Brain microvascular endothelial cell (primary cell): ENCODE data around the gene TIAM2.
"Not testable (repeated sequence)": the region's sequence is repeated elsewhere in the genome, so short reads cannot be mapped to it uniquely, and the experiment has no call there.

ENCODE experiments used
- DNase-seq: peaks from one replicate; pipeline ENCODE4 v3.0.0-alpha.2; 2020
- H3K27ac ChIP-seq: fragments of 250-450 bp; sonication (Bioruptor Pico); 2 replicates; pipeline ENCODE4 v1.5.1; 2020; ENCODE audit warnings: mild to moderate bottlenecking, moderate library complexity
- H3K27me3 ChIP-seq: fragments of 250-450 bp; sonication (Bioruptor Pico); replicated peaks from 2 replicates; pipeline ENCODE4 v1.5.1; 2020; ENCODE audit warnings: mild to moderate bottlenecking
- H3K36me3 ChIP-seq: fragments of 250-450 bp; sonication (Bioruptor Pico); replicated peaks from 2 replicates; pipeline ENCODE4 v1.5.1; 2020; ENCODE audit warnings: mild to moderate bottlenecking
- H3K4me3 ChIP-seq: 2 replicates; pipeline ENCODE4 v1.5.1; 2011; ENCODE audit warnings: low read depth, mild to moderate bottlenecking, control low read depth, low read length, moderate library complexity
- in situ Hi-C: cut with HindIII; loops from 2 replicates; pipeline ENCODE4 v1.10.0; 2017; ENCODE audit warnings: low sequenced_read_pairs, low pct_ligation_motif_present
- TF ChIP-seq, protein P1 (sequence below): IDR thresholded peaks from 2 replicates; pipeline ENCODE4 v1.5.1; 2011; ENCODE audit warnings: low read depth, mild to moderate bottlenecking, moderate library complexity, low read length, control low read depth, inconsistent platforms; ENCODE audit errors: missing control alignments

The TIAM2 gene

DNA sequence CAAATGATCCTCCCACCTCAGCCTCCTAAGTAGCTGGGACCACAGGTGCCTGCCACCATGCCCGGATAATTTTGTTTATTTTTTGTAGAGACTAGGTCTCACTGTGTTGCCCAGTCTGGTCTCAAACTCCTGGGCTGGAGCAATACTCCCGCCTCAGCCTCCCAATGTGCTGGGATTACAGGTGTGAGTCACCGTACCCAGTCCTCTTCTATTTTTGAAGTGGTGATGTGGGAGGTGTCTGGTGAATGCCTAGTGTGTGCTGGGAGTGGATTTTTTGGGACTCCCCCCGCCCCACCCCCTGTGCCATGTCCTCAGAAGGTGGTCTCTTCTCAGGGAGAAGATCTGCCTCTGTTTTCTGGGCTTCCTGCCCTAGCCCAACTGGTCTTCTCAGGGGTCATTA lies 220.8 kb downstream of the TIAM2 start:
- H3K36me3 ChIP-seq: no peaks in the 10 kb centered on the region
- no peaks in the 10 kb centered on the region for H3K27me3 ChIP-seq
- in situ Hi-C loops: no loop called here

DNA sequence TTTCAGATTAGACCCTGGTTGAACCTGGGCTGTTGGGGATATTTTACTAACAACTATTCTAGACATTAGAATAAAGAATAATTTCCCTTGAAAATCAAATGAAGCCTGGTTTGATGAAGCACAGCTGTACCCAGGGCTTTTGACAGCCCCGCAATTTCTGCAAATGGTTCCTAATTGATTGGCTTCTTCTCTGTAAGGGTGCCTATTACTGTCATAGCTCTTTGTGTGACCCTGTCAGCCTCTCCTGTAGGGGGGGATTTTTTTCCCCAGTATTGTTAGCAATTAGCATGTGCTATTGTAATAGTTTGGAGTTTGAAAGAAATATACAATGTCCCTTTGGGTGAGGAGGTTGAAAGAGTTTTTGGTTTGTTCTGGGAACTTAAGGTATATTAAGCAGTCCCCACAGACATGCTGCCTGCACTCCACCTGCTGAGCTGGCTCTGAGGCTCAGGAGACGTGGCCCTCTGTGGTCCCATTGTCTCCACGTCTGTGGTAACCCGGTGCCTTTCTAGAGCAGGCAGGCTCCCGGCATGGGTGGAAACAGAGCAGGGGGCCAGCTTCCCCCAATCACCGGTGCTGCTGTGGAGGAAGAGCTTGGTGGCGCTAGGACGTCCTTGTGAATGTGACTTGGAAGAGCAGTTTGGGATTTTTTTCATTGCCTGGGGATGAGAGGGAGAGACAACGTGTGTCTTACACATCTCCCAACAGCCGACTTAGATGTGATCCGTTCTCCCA lies 221.4 kb downstream of the TIAM2 start:
- in situ Hi-C loops: no loop called here
- H3K36me3 ChIP-seq: no peaks in the 10 kb centered on the region

More for the DNA sequence above, 220.8 kb downstream of the TIAM2 start:
- Histone ChIP-seq H3K4me3 (no peak overlapping the region), H3K27ac (no peak overlapping the region)
- no peak for DNase-seq
- TF ChIP-seq, protein P1, sequence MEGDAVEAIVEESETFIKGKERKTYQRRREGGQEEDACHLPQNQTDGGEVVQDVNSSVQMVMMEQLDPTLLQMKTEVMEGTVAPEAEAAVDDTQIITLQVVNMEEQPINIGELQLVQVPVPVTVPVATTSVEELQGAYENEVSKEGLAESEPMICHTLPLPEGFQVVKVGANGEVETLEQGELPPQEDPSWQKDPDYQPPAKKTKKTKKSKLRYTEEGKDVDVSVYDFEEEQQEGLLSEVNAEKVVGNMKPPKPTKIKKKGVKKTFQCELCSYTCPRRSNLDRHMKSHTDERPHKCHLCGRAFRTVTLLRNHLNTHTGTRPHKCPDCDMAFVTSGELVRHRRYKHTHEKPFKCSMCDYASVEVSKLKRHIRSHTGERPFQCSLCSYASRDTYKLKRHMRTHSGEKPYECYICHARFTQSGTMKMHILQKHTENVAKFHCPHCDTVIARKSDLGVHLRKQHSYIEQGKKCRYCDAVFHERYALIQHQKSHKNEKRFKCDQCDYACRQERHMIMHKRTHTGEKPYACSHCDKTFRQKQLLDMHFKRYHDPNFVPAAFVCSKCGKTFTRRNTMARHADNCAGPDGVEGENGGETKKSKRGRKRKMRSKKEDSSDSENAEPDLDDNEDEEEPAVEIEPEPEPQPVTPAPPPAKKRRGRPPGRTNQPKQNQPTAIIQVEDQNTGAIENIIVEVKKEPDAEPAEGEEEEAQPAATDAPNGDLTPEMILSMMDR: no peak

DNA sequence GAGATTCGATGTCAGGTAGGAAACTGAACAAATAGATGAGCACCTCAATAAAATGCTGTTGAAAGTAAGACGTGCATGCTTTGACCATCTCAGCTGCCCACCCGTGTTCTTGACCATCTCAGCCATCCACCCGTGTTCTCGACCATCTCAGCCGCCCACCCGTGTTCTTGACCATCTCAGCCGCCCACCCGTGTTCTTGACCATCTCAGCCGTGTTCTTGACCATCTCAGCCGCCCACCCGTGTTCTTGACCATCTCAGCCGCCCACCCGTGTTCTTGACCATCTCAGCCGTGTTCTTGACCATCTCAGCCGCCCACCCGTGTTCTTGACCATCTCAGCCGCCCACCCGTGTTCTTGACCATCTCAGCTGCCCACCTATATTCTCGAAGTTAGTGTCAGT lies 223.6 kb downstream of the TIAM2 start:
- H3K27ac ChIP-seq, H3K36me3 ChIP-seq, H3K27me3 ChIP-seq, H3K4me3 ChIP-seq, DNase-seq, in situ Hi-C loops: not testable (repeated sequence)

More for the DNA sequence above, 221.4 kb downstream of the TIAM2 start:
- H3K27ac ChIP-seq: no peak overlapping the region
- H3K4me3 ChIP-seq: no peak overlapping the region
- H3K27me3 ChIP-seq: no peaks in the 10 kb centered on the region
- TF ChIP-seq, protein P1: no peak
- DNase-seq: no peak

DNA sequence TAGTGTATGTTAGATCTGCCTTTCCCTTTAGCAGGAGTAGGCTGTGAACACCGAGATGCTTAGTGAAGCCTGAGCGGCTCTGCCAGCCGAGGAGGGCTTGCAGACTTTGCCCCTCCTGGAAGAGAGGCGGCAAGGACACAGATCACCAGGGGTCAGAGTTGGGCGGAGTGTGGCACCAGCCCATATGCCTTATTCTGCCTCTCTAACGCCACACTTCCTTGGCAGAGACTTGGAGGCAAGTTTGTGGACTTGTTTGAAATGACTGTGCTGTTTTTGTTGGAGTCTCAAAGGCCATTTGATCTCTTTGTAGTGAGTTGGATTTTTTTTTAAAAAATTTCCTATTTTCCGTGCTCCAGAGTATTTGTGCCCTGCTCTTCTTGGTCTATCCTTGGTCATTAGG lies 224.2 kb downstream of the TIAM2 start:
- no peak for DNase-seq
- no peak overlapping the region for H3K27ac ChIP-seq
- in situ Hi-C loops: no loop called here
- H3K4me3 ChIP-seq: no peak overlapping the region
- no peaks in the 10 kb centered on the region for H3K27me3 ChIP-seq
- H3K36me3 ChIP-seq: no peaks in the 10 kb centered on the region
- TF ChIP-seq, protein P1: no peak

DNA sequence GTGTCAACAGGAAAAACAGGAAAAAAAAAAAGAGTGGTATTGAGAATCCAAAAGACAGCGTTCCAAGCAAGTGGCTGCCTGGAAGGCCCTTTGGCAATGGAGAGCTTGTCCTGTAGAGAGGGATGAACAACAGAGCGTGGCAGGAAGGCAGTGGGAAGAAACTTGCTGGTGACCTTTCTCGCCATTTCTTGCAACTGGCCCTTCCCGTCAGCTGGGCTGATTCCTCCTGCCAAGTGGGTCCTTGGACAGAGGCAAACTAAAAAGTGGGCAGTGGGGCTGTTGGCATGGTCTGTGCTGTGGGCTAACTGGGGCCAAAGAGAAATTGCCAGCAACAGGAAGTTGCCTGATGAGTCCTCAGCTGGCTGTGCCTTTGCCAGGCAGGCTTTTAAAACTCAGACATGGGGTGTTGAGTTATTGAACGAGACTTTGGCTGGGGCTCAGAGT lies 224.8 kb downstream of the TIAM2 start:
- Histone ChIP-seq H3K27ac (no peak overlapping the region), H3K4me3 (no peak overlapping the region), H3K27me3 (no peaks in the 10 kb centered on the region), H3K36me3 (no peaks in the 10 kb centered on the region)
- in situ Hi-C loops: no loop called here
- no peak for DNase-seq
- TF ChIP-seq, protein P1: no peak

DNA sequence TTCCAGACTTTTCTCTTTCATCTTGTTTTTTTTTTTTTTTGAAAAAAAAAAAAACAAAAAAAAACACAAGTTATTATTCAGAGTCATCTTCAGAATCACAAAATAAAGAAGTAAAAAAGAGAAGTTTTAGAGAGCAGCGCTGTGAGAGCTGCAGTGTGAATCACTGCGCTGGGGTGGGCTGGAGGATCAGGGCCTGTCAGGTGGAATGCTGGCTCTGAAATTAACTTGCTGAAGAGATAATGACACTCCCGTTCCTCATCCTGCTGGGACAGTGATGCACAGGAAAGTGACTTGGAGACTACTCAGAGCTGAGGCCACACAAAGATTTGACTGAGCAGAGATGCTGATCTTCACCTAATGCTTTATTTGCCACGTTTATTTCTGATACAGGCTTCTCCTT lies 226.0 kb downstream of the TIAM2 start:
- Histone ChIP-seq H3K36me3 (no peaks in the 10 kb centered on the region), H3K27me3 (no peaks in the 10 kb centered on the region), H3K4me3 (no peak overlapping the region), H3K27ac (no peak overlapping the region)
- DNase-seq: no peak
- in situ Hi-C loops: no loop called here
- TF ChIP-seq, protein P1: no peak
